SK-N-SH treated with all-trans-retinoic acid at 6 μM for 48 hours (cell line): ENCODE measurements around the gene USP17L11.
"Not testable (repeated sequence)": the region's sequence is repeated elsewhere in the genome, so short reads cannot be mapped to it uniquely, and the experiment has no call there.

Source experiments
- ATAC-seq: fragments of 200-7000 bp; cut with Tn5 transposase; 3 replicates; pipeline ENCODE4 v1.9.1; 2020; ENCODE audit warnings: mild to moderate bottlenecking, moderate library complexity

USP17L11 gene

DNA sequence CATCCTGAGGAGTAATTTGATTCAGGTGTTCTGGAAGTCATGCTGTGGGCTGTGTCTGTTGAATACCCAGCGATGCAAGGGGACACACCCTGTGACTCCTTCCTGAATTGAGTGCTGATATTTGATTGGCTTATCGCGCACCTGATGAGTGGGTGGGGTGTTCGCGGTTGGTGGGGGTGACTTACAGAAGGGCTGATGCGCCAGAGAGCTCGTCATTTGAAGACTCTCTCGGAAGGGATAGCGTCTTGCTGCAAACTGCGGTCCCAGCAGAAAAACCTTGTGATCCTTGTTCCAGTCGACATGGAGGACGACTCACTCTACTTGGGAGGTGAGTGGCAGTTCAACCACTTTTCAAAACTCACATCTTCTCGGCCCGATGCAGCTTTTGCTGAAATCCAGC, at the start of gene USP17L11:
Gene USP17L11, plus strand, starts transcription at position 301 of the 400 bp plus-strand sequence. Its CDS starts 0 bp downstream, at position 301.
- not testable (repeated sequence) for ATAC-seq

DNA sequence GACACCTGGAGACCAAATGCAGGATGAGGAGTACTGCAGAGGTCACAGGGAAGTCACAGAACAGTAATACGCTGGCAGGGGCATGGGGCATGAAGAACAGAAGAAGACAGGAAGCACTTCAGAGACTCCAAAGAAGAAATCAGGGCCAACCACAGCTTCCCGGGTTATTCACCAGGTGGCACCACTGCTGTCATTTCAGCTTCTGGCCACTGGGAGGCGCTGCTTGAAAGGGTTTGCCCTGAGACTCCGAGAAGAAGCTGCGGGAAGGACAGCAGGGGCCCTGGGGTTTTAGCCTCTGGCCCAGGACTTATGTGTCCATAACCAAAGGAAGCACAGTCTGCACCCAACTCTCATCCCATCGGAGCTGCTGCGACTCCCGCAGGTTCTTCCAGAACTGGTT, 49.2 kb upstream of the USP17L11 start:
- ATAC-seq = not testable (repeated sequence)

- ATAC-seq = not testable (repeated sequence)
Observed at GRCh38 chr4:9169791-9170459, 45.3 kb upstream of the USP17L11 start, which contains the start of gene FAM90A26. FAM90A26 (plus strand) TSS chr4:9170409; CDS start chr4:9173173, 2,764 bp downstream.

DNA sequence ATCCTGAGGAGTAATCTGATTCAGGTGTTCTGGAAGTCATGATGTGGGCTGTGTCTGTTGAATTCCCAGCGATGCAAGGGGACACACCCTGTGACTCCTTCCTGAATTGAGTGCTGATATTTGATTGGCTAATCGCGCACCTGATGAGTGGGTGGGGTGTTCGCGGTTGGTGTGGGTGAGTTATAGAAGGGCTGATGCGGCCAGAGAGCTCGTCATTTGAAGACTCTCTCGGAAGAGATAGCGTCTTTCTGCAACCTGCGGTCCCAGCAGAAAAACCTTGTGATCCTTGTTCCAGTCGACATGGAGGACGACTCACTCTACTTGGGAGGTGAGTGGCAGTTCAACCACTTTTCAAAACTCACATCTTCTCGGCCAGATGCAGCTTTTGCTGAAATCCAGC, 4.8 kb upstream of the USP17L11 start, which contains the start of gene USP17L10:
Gene USP17L10, plus strand, starts transcription at position 301 of the 400 bp plus-strand sequence. Its CDS starts 0 bp downstream, at position 301.
- ATAC-seq = not testable (repeated sequence)

GRCh38 chr4:9214701-9215100, 504 bp upstream of the USP17L11 start:
- not testable (repeated sequence) for ATAC-seq

- ATAC-seq = not testable (repeated sequence)
Observed at GRCh38 chr4:9219852-9220251, 4.6 kb downstream of the USP17L11 start, which contains the start of gene USP17L12. USP17L12 (plus strand) TSS chr4:9220152; CDS start chr4:9220152, 0 bp downstream.

DNA sequence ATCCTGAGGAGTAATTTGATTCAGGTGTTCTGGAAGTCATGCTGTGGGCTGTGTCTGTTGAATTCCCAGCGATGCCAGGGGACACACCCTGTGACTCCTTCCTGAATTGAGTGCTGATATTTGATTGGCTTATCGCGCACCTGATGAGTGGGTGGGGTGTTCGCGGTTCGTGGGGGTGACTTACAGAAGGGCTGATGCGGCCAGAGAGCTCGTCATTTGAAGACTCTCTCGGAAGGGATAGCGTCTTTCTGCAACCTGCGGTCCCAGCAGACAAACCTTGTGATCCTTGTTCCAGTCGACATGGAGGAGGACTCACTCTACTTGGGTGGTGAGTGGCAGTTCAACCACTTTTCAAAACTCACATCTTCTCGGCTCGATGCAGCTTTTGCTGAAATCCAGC, 9.4 kb downstream of the USP17L11 start, which contains the start of gene USP17L13:
Gene USP17L13, plus strand, starts transcription at position 301 of the 400 bp plus-strand sequence. Its CDS starts 0 bp downstream, at position 301.
- not testable (repeated sequence) for ATAC-seq

- ATAC-seq = not testable (repeated sequence)
Observed at GRCh38 chr4:9230249-9230648, 15.0 kb downstream of the USP17L11 start.

DNA sequence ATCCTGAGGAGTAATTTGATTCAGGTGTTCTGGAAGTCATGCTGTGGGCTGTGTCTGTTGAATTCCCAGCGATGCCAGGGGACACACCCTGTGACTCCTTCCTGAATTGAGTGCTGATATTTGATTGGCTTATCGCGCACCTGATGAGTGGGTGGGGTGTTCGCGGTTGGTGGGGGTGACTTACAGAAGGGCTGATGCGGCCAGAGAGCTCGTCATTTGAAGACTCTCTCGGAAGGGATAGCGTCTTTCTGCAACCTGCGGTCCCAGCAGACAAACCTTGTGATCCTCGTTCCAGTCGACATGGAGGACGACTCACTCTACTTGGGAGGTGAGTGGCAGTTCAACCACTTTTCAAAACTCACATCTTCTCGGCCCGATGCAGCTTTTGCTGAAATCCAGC, 18.9 kb downstream of the USP17L11 start, which contains the start of gene USP17L15:
Gene USP17L15, plus strand, starts transcription at position 301 of the 400 bp plus-strand sequence. Its CDS starts 0 bp downstream, at position 301.
- not testable (repeated sequence) for ATAC-seq

DNA sequence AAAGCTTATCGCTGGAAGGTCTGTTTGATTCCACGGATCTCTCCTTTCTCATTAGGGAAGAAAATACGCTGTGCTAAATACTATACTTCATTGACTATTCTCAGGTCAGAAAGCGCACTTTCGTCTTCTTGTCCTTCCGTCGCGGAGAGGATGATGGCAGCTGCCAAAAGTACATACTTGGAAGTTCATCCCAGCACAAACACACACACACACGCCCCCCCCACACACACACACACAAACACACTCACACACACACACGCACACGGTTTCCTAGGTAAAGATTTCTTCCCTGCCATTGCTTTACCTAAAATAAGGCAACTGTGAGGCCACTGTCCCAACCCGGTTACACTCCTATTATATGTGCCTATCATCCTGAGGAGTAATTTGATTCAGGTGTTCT, 23.3 kb downstream of the USP17L11 start:
- not testable (repeated sequence) for ATAC-seq

DNA sequence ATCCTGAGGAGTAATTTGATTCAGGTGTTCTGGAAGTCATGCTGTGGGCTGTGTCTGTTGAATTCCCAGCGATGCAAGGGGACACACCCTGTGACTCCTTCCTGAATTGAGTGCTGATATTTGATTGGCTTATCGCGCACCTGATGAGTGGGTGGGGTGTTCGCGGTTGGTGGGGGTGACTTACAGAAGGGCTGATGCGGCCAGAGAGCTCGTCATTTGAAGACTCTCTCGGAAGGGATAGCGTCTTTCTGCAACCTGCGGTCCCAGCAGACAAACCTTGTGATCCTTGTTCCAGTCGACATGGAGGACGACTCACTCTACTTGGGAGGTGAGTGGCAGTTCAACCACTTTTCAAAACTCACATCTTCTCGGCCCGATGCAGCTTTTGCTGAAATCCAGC, 28.4 kb downstream of the USP17L11 start, which contains the start of gene USP17L17:
Gene USP17L17, plus strand, starts transcription at position 301 of the 400 bp plus-strand sequence. Its CDS starts 0 bp downstream, at position 301.
- ATAC-seq = not testable (repeated sequence)

GRCh38 chr4:9247953-9248680, 32.9 kb downstream of the USP17L11 start, which contains the start of gene USP17L18:
USP17L18 (plus strand) TSS chr4:9248630; CDS start chr4:9248630, 0 bp downstream.
- ATAC-seq = not testable (repeated sequence)

- not testable (repeated sequence) for ATAC-seq
Observed at GRCh38 chr4:9253078-9253477, 37.9 kb downstream of the USP17L11 start, which contains the start of gene USP17L19. USP17L19 (plus strand) TSS chr4:9253378; CDS start chr4:9253378, 0 bp downstream.

GRCh38 chr4:9257824-9258223, 42.6 kb downstream of the USP17L11 start, which contains the start of gene USP17L20:
USP17L20 (plus strand) TSS chr4:9258124; CDS start chr4:9258124, 0 bp downstream.
- not testable (repeated sequence) for ATAC-seq

DNA sequence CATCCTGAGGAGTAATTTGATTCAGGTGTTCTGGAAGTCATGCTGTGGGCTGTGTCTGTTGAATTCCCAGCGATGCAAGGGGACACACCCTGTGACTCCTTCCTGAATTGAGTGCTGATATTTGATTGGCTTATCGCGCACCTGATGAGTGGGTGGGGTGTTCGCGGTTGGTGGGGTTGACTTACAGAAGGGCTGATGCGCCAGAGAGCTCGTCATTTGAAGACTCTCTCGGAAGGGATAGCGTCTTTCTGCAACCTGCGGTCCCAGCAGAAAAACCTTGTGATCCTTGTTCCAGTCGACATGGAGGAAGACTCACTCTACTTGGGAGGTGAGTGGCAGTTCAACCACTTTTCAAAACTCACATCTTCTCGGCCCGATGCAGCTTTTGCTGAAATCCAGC, 47.4 kb downstream of the USP17L11 start, which contains the start of gene USP17L21:
Gene USP17L21, plus strand, starts transcription at position 301 of the 400 bp plus-strand sequence. Its CDS starts 0 bp downstream, at position 301.
- not testable (repeated sequence) for ATAC-seq
